Activated T-cell treated with anti-CD3 and anti-CD28 coated beads for 48 hours (primary cell): ENCODE results near the gene RIMBP2.

Experiments used
- DNase-seq: peaks from one replicate; pipeline ENCODE4 v3.0.0-alpha.2; 2020; ENCODE audit warnings: low read depth

RIMBP2 gene

DNA sequence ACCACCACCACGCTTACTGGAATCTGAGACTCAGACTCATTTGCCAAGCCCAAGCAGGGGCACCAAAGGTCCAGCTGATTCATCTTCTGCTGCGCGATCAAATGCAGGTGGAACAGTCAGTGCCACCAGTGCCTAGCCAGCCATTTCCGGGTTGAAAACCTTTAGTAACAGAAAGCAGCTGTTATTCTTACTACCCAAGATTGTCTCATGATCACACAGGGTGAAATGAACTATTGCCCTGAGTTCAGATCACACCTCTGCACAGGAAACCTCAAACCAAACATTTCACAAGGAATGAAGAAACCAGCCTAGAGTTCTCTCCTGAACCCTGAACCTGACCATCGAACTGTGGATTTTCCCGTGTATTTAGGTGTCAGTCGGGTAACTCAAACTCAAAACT lies 88.9 kb downstream of the RIMBP2 start:
- DNase-seq: no peak

DNA sequence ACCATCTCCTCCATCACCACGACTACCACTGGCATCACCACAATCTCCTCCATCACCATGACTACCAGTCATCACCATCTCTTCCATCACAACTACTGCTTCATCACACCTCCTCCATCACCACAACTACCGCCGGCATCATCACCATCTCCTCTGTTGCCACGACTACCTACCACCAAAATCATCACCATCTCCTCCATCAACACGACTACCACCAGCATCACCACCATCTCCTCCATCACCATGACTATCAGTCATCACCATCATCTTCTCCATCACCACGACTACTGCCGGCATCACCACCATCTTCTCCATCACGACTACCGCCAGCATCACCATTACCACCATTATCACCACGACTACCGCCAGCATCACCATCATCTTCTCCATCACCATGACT lies 89.5 kb downstream of the RIMBP2 start:
- no peak for DNase-seq

DNA sequence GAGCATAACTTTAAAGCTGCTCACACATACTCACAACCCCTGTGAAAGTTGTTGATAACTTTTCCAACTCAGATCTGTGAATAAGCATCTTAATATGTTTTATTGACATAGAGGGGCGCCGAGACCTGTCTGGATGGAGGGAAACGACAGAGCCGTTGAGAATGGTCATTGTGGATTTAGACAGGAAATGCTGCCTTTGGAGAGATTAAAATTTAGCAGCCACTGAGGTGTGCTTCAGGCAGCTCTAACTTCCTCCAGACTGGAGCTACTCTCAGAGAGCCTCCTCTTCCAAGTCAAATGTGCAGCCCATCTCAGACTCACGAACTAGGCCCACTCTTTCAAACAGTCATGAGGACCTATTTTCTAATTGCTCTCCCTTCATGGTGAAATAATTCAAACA lies 90.9 kb downstream of the RIMBP2 start:
- DNase-seq: no peak

DNA sequence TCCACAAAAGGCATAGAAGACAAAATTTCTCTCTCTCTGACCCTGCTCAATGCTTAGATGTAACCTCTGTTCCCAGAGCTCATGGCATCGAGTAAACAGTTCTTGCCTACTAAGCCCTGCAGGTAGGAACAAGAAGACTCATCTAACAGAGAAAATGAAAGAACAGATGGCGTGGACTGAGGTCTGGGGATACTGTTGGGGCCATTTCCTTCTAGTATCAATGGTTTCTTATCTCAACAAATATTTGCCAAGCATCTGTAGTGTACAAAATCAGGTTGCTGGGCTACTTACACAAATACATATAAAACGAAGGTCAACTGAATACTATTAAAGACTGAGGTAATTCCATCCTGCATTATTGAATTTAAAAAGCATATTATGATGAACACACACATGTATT lies 93.3 kb downstream of the RIMBP2 start:
- no peak for DNase-seq

DNA sequence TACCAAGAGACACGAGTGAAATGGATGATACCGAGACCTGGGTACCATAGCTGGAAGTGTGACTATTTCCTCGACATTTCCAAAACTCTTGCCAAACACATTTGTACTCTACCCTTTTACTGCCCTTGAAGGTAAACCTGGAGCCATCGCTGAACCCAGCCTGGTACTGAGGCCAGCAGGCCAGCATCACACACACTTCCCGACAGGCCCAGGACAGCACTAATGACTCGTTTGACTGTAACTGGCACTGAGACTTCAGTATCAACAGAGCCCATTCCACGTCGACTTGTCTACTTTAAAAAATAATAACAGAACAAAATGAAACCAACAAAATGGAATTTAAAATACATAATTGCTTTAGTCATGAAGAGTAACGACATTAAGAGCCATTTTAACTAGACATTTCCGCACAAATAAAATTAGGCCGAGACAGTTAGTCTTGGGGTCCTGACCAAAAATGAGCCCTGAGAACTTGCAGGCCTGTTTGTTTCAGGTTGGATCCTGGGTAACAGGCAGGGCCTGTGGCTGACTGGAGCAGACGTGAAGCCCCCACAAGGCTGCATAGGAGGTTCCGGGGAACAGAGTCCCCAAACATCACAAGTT lies 94.3 kb downstream of the RIMBP2 start:
- no peak for DNase-seq

DNA sequence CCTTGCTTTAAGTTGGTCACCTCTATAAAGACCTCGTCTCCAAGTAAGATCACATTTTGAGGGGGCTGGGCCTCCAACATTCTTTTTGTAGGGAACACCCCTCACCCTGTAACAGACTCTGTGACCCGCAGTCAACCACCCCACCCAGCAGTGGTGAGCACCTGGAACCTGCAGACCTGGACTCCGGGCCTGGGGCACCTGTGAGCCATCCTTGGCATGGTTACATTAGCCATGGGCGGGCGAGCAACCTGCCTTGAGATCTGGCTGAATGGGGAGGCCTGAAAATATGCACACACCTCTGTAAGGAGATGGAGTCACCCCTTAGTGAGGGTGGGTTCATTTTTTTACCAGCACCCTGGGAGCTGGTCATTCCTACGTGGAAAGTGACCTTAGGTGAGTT lies 95.3 kb downstream of the RIMBP2 start:
- no peak for DNase-seq

DNA sequence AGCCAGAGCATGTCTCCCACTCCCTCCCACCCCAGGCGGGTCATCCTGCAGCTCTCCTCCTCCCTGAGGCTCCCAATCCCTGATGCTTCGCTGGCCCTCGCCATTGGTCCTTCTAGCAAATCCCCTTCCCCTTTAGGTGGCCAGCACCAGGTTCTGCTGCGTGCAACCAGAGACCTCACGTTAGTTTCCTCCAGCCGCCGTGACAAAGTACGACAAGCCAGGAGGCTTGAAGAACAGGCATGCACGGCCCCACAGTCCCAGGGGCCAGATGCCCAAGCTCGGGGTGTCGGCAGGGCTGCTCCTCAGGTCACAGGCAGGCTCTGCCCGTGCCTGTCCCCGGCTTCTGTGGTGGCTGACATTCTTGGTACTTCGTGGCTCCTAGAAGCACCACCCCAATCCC lies 95.8 kb downstream of the RIMBP2 start:
- DNase-seq: no peak

DNA sequence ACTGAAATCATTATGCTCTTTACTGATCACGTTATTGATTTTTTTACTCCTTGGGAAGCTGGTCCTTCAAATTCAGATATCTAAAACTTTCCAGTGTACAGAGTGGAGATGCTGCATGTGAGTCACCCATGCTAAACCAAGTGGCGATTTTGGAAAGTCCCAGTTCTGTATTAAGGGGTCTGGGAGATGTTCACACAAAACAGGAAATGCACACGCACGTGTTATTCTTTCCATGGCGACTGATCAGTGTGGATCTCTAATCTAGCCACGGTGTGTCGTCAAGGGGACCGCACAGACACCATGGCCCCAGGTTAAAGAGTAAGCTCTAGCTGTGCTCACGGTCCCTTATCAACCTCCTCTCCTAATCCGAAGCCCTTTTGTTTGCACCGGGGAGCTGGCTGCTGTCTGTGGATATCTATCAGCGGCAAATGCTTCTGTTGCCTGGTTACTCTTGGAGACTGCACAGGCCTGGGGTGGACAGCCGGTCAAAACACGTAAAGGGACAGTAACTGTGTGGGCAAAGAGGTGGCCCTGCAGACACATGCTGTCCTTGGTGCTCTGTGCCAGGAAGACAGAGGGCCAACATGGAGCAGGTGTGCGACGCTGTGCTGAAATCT lies 96.6 kb downstream of the RIMBP2 start:
- no peak for DNase-seq

DNA sequence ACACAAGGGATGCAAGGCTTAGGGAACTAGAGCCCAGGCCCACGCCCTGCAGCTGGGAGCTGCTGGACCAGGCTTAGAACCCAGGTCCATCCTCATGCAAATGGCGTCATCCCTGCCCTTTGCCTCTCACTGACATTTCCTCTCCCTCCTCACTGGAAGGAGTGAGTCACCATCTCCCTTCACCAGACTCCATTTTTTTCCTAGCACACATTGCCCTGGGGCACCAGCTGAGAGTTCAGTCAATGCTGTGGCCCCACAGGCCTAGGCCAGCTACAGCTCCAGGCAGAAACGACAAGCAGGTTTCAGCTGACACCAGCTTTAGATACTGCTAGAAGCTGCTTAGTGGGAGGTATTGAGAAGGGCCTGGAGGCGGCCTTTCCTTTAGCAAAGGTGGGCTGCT lies 98.9 kb downstream of the RIMBP2 start:
- no peak for DNase-seq

DNA sequence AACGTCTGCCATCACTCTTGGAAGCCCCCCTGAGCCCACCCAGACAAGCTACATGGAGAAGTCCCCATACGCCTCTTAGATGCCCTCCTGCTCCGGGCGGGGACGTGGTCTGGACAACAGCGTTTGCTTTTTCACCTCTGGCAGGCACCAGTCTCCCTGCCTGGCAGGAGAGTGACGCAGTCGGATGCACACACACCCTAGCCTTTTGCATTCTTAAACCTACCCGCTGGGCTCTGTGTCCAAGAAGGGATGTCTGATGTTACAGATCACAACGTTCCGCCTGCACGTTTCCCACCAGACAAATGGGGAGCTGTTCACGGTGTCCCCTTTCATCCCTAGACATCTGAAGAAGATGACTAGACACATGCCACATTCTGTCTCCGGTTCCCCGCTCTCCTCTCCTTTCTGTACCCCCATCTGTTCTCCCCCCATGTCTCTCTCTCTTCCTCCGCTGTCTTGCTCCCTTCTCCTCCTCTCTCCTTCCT lies 100.2 kb downstream of the RIMBP2 start:
- no peak for DNase-seq

DNA sequence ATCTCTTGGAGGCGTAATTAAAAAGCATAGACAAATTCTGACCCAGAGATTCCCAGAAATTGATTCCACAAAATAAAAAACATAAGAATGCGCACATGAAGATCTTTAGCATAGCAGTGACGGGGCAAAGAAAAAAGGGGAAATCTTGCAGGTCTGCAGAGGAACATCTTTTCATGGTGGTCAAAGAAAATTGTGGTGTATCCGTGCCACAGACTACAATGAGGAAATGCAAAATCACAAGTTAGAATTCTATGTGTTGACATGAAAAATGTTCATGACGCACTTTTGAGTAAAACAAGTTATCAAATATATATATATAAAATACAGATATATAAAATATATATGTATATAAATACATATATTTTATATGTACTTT lies 101.6 kb downstream of the RIMBP2 start:
- no peak for DNase-seq

DNA sequence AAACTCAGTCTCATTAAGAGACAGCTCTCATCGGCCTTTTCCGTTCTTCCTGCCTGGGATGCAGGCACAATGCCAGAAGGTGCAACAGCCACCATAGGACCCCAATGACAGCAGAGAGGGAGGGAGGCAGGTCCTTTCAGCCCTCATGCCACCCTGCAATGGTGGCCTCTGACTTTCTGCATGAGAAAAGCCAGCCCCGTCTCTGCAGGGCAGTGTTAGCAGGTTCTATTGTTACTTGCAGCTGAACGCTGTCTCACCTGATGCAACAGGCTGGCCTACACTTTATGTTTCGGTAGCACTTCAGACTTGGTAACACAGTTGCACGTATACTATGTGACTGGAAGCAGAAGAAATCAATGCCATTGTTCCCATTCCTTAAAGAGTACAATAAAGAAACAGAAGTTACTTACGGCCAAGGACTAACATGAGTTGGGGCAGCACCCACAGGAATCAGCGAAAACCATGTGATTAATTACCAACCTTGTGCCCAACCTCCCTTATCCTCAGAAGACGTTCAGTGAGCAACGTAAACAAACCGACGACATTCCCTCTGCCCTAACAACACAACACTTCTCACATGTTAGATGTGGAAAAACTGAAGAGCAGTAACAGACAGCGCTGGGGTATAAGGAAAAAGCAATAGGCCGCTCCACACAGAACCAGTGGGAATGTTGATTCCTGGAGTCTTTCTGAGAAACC lies 102.1 kb downstream of the RIMBP2 start:
- DNase-seq: no peak

DNA sequence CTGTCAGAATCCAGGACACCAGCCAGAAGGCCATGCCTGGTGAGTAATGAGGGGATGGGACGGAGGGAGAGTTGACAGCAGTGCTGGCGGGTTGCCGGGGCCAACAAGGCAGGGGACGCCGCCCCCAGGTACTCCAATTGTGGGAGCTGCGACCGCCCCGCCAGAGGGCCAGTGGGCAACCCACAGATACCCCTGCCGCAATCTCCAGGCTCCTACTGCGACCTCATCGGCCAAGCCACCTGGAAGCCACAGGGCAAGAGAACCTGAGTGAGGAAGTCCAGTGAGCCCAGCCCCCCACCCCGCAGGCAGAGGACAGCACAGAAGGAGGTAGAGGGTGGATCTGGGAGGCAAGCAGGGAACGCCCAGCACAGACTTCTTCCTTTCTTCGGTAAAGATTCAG lies 103.0 kb downstream of the RIMBP2 start:
- no peak for DNase-seq

DNA sequence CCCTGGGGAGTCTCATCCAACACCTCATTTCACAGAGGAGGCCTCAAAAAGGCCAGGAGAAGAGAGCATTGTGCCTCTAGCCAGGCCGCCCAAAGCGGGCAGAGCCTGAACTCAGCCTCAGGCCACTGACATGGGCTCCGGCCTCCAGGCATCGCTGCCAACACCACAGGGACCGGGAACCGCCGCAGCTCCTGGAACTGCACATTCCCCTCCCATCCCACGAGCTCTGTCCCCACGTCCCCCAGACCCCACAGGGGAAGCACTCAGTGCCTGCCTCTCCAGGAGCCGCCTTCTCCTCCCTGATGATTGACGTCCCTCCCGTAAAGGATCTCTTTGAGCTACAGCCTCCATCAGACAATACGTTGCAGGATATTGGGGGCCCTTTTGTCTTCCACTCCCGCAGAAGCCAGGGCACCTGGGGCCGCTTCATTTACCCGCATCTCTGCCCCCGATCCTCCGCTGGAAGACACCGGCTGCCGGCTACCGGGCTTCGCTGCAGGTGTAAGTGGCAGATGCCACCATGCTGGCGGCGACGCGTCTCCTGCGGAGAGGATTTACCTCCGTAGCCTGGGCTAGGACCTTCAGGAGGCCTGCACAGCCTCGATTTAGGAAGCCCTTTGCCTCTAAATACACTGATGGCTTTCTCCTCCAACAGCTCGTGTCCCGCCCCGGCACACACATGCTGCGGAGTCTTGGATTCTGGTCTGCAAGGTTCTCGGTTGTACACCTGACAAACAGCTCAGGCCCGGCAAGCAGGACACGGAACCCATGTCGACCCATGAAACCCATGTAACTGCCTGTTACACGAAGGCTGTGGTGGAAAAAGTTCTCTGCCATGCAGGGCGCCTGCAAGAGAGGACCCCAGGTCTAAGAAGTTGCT lies 104.8 kb downstream of the RIMBP2 start:
- DNase-seq: no peak

DNA sequence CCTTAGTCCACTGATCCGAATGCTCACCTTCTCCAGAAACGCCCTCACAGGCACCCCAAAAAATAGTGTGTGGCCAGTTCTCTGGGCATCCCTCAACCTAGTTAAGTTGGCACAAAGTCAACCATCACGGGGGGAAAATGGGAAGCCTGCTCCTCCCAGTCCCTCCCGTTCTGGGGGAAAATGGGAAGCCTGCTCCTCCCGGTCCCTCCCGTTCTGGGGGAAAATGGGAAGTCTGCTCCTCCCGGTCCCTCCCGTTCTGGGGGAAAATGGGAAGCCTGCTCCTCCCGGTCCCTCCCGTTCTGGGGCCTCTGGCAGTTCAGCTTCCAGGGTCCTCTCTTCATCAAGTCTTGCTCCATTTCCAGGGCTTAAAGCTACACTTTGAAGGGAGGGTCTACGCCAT lies 106.1 kb downstream of the RIMBP2 start:
- no peak for DNase-seq

DNA sequence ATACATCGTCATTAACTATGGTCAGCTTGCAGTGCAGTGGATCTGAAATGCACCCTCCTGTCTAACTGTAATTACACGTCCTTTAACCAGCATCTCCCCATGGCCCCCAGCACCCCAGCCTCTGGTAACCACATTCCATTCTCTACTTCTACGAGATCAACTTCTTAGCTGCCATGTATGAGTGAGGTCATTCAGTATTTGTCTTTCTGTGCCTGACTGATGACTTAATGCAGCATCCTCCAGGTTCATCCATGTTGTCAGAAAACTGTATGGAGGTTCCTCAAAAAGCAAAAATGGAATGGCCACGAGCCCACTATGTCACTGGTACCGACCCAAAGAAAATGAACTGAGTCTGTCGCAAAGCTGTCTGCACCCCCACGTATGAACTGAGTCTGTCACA lies 107.3 kb downstream of the RIMBP2 start:
- no peak for DNase-seq

DNA sequence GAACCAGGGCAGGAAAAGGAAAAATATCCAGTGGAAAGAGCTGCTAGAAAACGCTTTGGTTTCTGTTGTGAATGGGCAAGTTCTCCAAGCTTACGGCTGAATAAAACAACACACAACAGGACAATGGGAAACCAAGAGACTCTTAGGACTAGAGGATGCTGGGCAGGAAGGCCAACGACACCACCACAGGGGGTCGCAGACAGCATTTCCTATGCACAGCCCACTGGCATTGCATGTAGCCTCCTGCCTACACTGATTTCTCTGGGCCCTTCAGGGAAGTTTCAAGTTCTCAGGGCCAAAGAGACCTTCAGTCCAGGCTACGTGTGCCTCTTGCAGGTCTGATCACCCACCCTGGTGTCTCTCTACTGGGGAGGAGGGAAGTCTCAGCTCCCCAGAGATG lies 108.0 kb downstream of the RIMBP2 start:
- no peak for DNase-seq

DNA sequence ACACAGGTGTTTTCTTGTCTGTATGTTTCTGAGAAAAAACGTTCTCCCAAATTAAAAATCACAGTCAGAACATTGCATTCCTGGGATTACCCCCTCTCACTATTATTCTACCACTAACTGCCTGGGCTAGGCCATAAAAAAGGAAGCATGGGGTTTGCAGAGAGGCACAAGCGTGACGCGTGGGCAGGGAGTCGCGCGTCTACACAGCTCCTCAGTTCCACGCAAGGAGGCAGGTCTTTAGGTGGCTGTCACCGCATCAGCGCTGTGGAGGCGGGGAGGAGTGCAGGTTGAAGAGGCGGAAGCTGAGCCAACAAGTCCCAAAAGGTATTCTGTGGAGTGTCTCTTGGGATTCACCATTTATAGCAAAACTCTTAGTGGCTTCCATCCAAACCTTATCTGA lies 109.9 kb downstream of the RIMBP2 start:
- no peak for DNase-seq

DNA sequence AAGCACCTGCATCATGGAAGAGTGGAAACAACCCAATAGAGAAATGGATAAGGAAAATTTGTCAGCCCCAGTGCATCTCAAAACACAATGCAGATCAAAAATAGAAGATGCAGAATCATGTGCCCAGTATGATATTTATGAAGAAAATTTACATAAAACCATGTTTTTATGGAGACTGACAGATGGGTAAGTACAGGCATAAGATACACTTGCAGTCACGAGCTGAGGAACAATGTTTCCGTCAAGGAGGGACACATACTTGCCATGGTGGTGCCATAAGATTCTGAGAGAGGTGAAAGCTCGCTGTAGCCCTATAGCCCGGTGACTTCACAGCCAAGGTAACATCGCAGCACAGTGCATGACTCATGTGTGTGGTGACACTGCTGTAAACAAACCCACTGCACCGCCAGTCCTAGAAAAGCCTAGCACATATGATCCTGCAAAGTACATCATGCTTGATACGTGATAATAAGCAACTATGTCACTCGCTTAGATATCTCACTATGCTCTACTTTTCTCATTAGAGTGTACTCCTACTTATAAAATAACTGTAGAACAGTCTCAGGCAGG lies 112.6 kb downstream of the RIMBP2 start:
- DNase-seq: no peak

DNA sequence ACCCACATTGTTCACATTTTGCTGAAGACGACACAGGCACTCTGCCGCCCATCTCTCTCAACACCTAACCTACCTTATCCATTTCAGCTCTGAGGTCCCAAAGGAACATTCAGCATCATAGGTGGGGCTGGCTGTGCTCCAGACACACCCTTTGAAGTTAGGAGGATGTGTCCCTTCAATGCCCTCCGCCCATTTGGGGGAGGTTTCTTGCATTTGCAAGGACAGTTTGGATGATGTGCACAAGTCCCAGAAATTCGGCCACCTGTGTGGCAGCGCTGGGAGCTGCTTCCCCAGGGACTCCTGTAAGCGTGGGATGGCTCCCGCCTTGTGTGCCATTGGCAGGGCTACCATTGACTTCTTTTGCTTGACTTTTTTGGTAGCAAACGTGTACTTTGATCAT lies 113.8 kb downstream of the RIMBP2 start:
- no peak for DNase-seq

DNA sequence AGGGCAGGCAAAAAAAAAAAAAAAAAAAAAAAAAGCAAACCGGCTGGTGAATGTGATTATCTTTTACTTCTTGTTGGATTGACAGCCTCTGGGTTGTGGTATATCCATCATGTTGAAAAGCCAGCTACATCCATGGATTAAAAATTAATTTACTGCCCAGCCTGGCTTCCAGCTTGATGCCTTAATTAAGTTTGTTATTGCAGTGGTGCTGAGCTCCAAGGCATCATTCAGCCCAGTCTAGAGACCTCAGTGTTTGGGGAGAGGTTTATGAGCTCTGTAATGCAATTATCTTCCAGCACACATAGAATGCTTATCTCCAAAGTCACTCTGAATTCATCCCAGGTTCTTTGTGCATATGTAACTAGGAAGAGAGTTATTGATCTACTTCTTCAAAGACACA lies 114.8 kb downstream of the RIMBP2 start:
- DNase-seq: no peak

DNA sequence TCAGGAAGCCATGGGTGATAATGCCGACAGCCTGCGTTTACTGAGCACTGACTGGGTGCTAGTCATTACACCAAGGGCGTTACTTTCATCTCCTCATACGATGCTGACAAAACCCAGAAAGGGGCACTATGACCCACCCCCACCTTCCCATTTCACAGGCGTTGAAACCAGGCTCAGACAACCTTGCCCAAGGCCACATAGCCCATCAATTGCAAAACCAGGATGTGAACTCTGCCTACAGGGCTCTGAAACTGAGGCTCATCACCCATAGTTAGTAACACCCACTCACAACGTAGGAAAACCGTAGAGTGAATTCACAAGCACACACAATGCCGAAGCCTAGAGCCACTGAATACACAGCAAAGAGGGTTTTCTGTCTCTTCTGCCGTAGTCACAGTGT lies 119.9 kb downstream of the RIMBP2 start:
- DNase-seq: no peak
